Activated T-helper 2 cell treated with anti-CD3 and anti-CD28 coated beads, Interferon-gamma antibody, Interleukin-2, Interleukin-4, amounts not matched to agents 10 μg/mL and 5 μg/mL and 100 μg/mL, durations not matched to agents 14 hours and 24 hours and 36 hours (primary cell): Measurements from ENCODE around the gene IL1RAPL2. TPM values are rescaled to one million over a fixed set of nuclear protein-coding genes. Genes with fewer than 3 reads are reported as not detected.

Experiments
- DNase-seq: peaks from one replicate; pipeline ENCODE4 v3.0.0; 2021; ENCODE audit warnings: low spot score
- H3K27ac Mint-ChIP-seq: one replicate; pipeline ENCODE4 v1.8.0; 2021; ENCODE audit warnings: mixed read lengths
- H3K27me3 Mint-ChIP-seq: one replicate; pipeline ENCODE4 v1.8.0; 2021; ENCODE audit warnings: low read depth, mixed read lengths
- H3K36me3 Mint-ChIP-seq: one replicate; pipeline ENCODE4 v1.8.0; 2021; ENCODE audit warnings: low read depth, mixed read lengths
- H3K4me1 Mint-ChIP-seq: one replicate; pipeline ENCODE4 v1.8.0; 2021; ENCODE audit warnings: low read depth, mixed read lengths
- H3K4me3 Mint-ChIP-seq: one replicate; pipeline ENCODE4 v1.8.0; 2021; ENCODE audit warnings: low read depth, mild to moderate bottlenecking, moderate library complexity, mixed read lengths
- H3K9me3 Mint-ChIP-seq: one replicate; pipeline ENCODE4 v1.8.0; 2021; ENCODE audit warnings: mixed read lengths
- intact Hi-C: fragments of 100-400 bp; cut with micrococcal nuclease; formaldehyde crosslinking; loops from one replicate; pipeline ENCODE4 v1.15.1; 2023
- total RNA-seq: library from RNA; stranded (reverse); gene quantifications from 2 replicates; pipeline ENCODE4 v1.2.3, GENCODE V29; 2022

The IL1RAPL2 gene
- total RNA-seq, 1 donor from 2014 or later: not detected

GRCh38 chrX:104918122-104918521 is 352.1 kb downstream of the IL1RAPL2 start:
- Mint-ChIP-seq H3K9me3 (no peaks in the 10 kb centered on the region), H3K27me3 (no peaks in the 10 kb centered on the region), H3K36me3 (no peaks in the 10 kb centered on the region), H3K27ac (no peak overlapping the region), H3K4me3 (no peak overlapping the region), H3K4me1 (no peaks in the 10 kb centered on the region)
- intact Hi-C loops: no loop called here
- no peak for DNase-seq

- H3K9me3 Mint-ChIP-seq: no peaks in the 10 kb centered on the region
- H3K36me3 Mint-ChIP-seq: no peaks in the 10 kb centered on the region
- H3K4me3 Mint-ChIP-seq: no peak overlapping the region
- H3K27me3 Mint-ChIP-seq: no peaks in the 10 kb centered on the region
- H3K27ac Mint-ChIP-seq: no peak overlapping the region
- no peaks in the 10 kb centered on the region for H3K4me1 Mint-ChIP-seq
- DNase-seq: no peak
- intact Hi-C loops: no loop called here
These were observed 355.7 kb downstream of the IL1RAPL2 start for GRCh38 chrX:104921584-104922205.

- intact Hi-C loops: no loop called here
- H3K4me1 Mint-ChIP-seq: no peaks in the 10 kb centered on the region
- no peaks in the 10 kb centered on the region for H3K36me3 Mint-ChIP-seq
- no peaks in the 10 kb centered on the region for H3K9me3 Mint-ChIP-seq
- no peaks in the 10 kb centered on the region for H3K27me3 Mint-ChIP-seq
- DNase-seq: peak; percentile 50
- no peak overlapping the region for H3K4me3 Mint-ChIP-seq
- H3K27ac Mint-ChIP-seq: no peak overlapping the region
These were observed 356.2 kb downstream of the IL1RAPL2 start for GRCh38 chrX:104922206-104922621.

- no peaks in the 10 kb centered on the region for H3K27me3 Mint-ChIP-seq
- H3K27ac Mint-ChIP-seq: no peak overlapping the region
- H3K9me3 Mint-ChIP-seq: no peaks in the 10 kb centered on the region
These were observed 363.3 kb downstream of the IL1RAPL2 start for GRCh38 chrX:104929324-104929723.

GRCh38 chrX:104935581-104935980 is 369.6 kb downstream of the IL1RAPL2 start:
- intact Hi-C loops: no loop called here
- H3K27me3 Mint-ChIP-seq: no peaks in the 10 kb centered on the region
- no peak overlapping the region for H3K27ac Mint-ChIP-seq
- H3K4me3 Mint-ChIP-seq: no peak overlapping the region
- no peaks in the 10 kb centered on the region for H3K9me3 Mint-ChIP-seq
- DNase-seq: no peak
- H3K36me3 Mint-ChIP-seq: no peaks in the 10 kb centered on the region
- H3K4me1 Mint-ChIP-seq: no peaks in the 10 kb centered on the region

More at GRCh38 chrX:104929324-104929723, 363.3 kb downstream of the IL1RAPL2 start:
- H3K4me3 Mint-ChIP-seq: no peak overlapping the region
- no peak for DNase-seq
- intact Hi-C loops: no loop called here
- H3K4me1 Mint-ChIP-seq: no peaks in the 10 kb centered on the region
- H3K36me3 Mint-ChIP-seq: no peaks in the 10 kb centered on the region

- H3K27me3 Mint-ChIP-seq: no peaks in the 10 kb centered on the region
- no peak overlapping the region for H3K27ac Mint-ChIP-seq
- no peaks in the 10 kb centered on the region for H3K9me3 Mint-ChIP-seq
- no peak for DNase-seq
- H3K36me3 Mint-ChIP-seq: no peaks in the 10 kb centered on the region
- no peak overlapping the region for H3K4me3 Mint-ChIP-seq
- H3K4me1 Mint-ChIP-seq: no peaks in the 10 kb centered on the region
- intact Hi-C loops: no loop called here
These were observed 387.3 kb downstream of the IL1RAPL2 start for GRCh38 chrX:104953251-104953650.

GRCh38 chrX:104961926-104962325 is 395.9 kb downstream of the IL1RAPL2 start:
- no peaks in the 10 kb centered on the region for H3K9me3 Mint-ChIP-seq
- H3K4me1 Mint-ChIP-seq: no peaks in the 10 kb centered on the region
- H3K36me3 Mint-ChIP-seq: no peaks in the 10 kb centered on the region
- H3K4me3 Mint-ChIP-seq: no peak overlapping the region
- H3K27me3 Mint-ChIP-seq: no peaks in the 10 kb centered on the region
- no peak overlapping the region for H3K27ac Mint-ChIP-seq
- intact Hi-C loops: no loop called here
- no peak for DNase-seq

- H3K36me3 Mint-ChIP-seq: no peaks in the 10 kb centered on the region
- H3K27ac Mint-ChIP-seq: no peak overlapping the region
- no peaks in the 10 kb centered on the region for H3K4me1 Mint-ChIP-seq
- no peak for DNase-seq
- H3K9me3 Mint-ChIP-seq: no peaks in the 10 kb centered on the region
- intact Hi-C loops: no loop called here
- H3K4me3 Mint-ChIP-seq: no peak overlapping the region
- no peaks in the 10 kb centered on the region for H3K27me3 Mint-ChIP-seq
These were observed 402.2 kb downstream of the IL1RAPL2 start for GRCh38 chrX:104968241-104968640.

GRCh38 chrX:104972737-104973136 is 406.7 kb downstream of the IL1RAPL2 start:
- no peak for DNase-seq
- H3K36me3 Mint-ChIP-seq: no peaks in the 10 kb centered on the region
- no peaks in the 10 kb centered on the region for H3K27me3 Mint-ChIP-seq
- H3K9me3 Mint-ChIP-seq: no peaks in the 10 kb centered on the region
- intact Hi-C loops: no loop called here
- no peak overlapping the region for H3K4me3 Mint-ChIP-seq
- H3K4me1 Mint-ChIP-seq: no peaks in the 10 kb centered on the region
- H3K27ac Mint-ChIP-seq: no peak overlapping the region

GRCh38 chrX:104987063-104987462 is 421.1 kb downstream of the IL1RAPL2 start:
- no peaks in the 10 kb centered on the region for H3K9me3 Mint-ChIP-seq
- DNase-seq: no peak
- H3K36me3 Mint-ChIP-seq: no peaks in the 10 kb centered on the region
- no peaks in the 10 kb centered on the region for H3K4me1 Mint-ChIP-seq
- no peaks in the 10 kb centered on the region for H3K27me3 Mint-ChIP-seq
- no peak overlapping the region for H3K4me3 Mint-ChIP-seq
- intact Hi-C loops: no loop called here
- H3K27ac Mint-ChIP-seq: no peak overlapping the region

GRCh38 chrX:104988038-104988437 is 422.0 kb downstream of the IL1RAPL2 start:
- H3K27me3 Mint-ChIP-seq: no peaks in the 10 kb centered on the region
- no peak overlapping the region for H3K27ac Mint-ChIP-seq
- no peaks in the 10 kb centered on the region for H3K9me3 Mint-ChIP-seq
- no peak overlapping the region for H3K4me3 Mint-ChIP-seq
- no peaks in the 10 kb centered on the region for H3K4me1 Mint-ChIP-seq
- intact Hi-C loops: no loop called here
- H3K36me3 Mint-ChIP-seq: no peaks in the 10 kb centered on the region
- DNase-seq: no peak

GRCh38 chrX:104995546-104995945 is 429.5 kb downstream of the IL1RAPL2 start:
- intact Hi-C loops: no loop called here
- Mint-ChIP-seq H3K9me3 (no peaks in the 10 kb centered on the region), H3K27ac (no peak overlapping the region), H3K4me1 (no peaks in the 10 kb centered on the region), H3K27me3 (no peaks in the 10 kb centered on the region), H3K36me3 (no peaks in the 10 kb centered on the region), H3K4me3 (no peak overlapping the region)
- no peak for DNase-seq

GRCh38 chrX:105006103-105006502 is 440.1 kb downstream of the IL1RAPL2 start:
- intact Hi-C loops: no loop called here
- Mint-ChIP-seq H3K9me3 (no peaks in the 10 kb centered on the region), H3K4me1 (no peaks in the 10 kb centered on the region), H3K27me3 (no peaks in the 10 kb centered on the region), H3K36me3 (no peaks in the 10 kb centered on the region), H3K4me3 (no peak overlapping the region), H3K27ac (no peak overlapping the region)
- no peak for DNase-seq

- Mint-ChIP-seq H3K4me3 (no peak overlapping the region), H3K36me3 (no peaks in the 10 kb centered on the region), H3K27me3 (no peaks in the 10 kb centered on the region), H3K9me3 (no peaks in the 10 kb centered on the region), H3K27ac (no peak overlapping the region), H3K4me1 (no peaks in the 10 kb centered on the region)
- no peak for DNase-seq
- intact Hi-C loops: no loop called here
These were observed 441.0 kb downstream of the IL1RAPL2 start for GRCh38 chrX:105006996-105007395.
